ENCODE results near the gene USP8. TPM values are rescaled to one million over a fixed set of nuclear protein-coding genes. Genes with fewer than 3 reads are reported as not detected.
A peak's percentile ranks its signal among the peaks of the same experiment; 100 is the strongest.
"Not testable (repeated sequence)": the region's sequence is repeated elsewhere in the genome, so short reads cannot be mapped to it uniquely, and the experiment has no call there.

The USP8 gene
- total and polyA plus RNA-seq, 8 donors = 11.1 to 36.4 (median 24.9) TPM

- Histone ChIP-seq H3K4me3 (no peak overlapping the region), H3K36me3 (no peaks in the 10 kb centered on the region), H3K4me1 (no peaks in the 10 kb centered on the region), H3K27ac (no peak overlapping the region), H3K9me3 (no peaks in the 10 kb centered on the region), H3K27me3 (no peaks in the 10 kb centered on the region)
- intact Hi-C loops (cut with DNase I) = no loop called here
- ATAC-seq (peak in 2 of 4 donors; percentile 39 to 53), DNase-seq (no peak), FAIRE-seq (no peak)
- 40 to 42% methylated on average over 3 of the region's 3 CpGs for WGBS, 2 donors
- TF ChIP-seq CTCF (IDR thresholded peaks at IDR 0.05) = no peak
These were observed 8.3 kb upstream of the USP8 start for GRCh38 chr15:50415752-50416404.

DNA sequence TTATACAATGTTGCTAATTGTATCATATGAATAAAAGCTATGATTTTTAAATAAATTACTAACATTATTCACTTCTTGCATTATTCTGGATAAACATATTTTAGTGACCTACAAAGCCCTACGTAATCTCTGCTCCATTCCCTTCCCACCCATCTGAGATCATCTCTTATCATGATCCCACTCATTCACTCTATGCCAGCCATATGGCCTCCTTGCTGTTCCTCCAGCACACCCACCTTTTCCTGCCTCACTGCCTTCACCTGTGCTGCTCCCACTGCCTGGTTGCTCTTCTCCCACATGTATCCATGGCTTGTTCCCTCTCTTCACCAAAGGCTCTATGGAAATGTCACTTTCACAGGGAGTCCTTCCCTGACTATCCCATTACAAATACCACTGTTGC, 7.3 kb upstream of the USP8 start:
- intact Hi-C loops (cut with DNase I) = no loop called here
- Histone ChIP-seq H3K27ac (no peak overlapping the region), H3K27me3 (no peaks in the 10 kb centered on the region), H3K9me3 (no peaks in the 10 kb centered on the region), H3K4me1 (no peaks in the 10 kb centered on the region), H3K4me3 (no peak overlapping the region), H3K36me3 (no peaks in the 10 kb centered on the region)
- no peak for DNase-seq
- ATAC-seq = no peak
- 90 to 94% methylated on average over 1 of the region's 1 CpG for WGBS, 2 donors
- no peak for FAIRE-seq
- TF ChIP-seq CTCF (IDR thresholded peaks at IDR 0.05) = no peak

DNA sequence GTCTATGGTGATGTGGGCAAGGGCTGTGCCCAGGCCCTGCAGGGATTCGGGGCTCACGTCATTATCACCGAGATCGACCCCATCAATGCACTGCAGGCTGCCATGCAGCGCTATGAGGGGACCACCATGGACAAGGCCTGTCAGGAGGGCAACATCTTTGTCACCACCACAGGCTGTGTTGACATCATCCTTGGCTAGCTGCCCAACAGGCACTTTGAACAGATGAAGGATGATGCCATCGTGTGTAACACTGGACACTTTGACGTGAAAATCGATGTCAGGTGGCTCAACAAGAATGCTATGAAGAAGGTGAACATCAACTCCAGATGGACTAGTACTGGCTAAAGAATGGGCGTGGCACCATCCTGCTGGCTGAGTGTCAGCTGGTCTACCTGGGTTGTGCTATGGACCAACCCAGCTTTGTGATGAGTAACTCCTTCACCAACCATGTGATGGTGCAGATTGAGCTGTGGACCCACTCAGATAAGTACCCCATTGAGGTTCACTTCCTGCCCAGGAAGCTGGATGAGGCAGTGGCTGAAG, 6.1 kb upstream of the USP8 start:
- ATAC-seq = no peak

GRCh38 chr15:50425219-50425618, 1.0 kb downstream of the USP8 start:
- intact Hi-C loops (cut with DNase I) = no loop called here
- Histone ChIP-seq H3K4me1 (peaks cover 0 to 21% (median 0%) of the 10 kb centered on the region in 3 donors), H3K9me3 (no peaks in the 10 kb centered on the region), H3K4me3 (peak overlapping the region; percentile 53 to 77 (median 64)), H3K36me3 (no peaks in the 10 kb centered on the region), H3K27me3 (no peaks in the 10 kb centered on the region), H3K27ac (peak overlapping the region in 1 of 4 donors; percentile 93)
- TF ChIP-seq CTCF (IDR thresholded peaks at IDR 0.05) = no peak
- 3 to 5% methylated on average over 5 of the region's 5 CpGs for WGBS, 2 donors
- DNase-seq = no peak
- no peak for FAIRE-seq
- ATAC-seq = no peak

More for the DNA sequence above, 6.1 kb upstream of the USP8 start:
- FAIRE-seq = no peak
- Histone ChIP-seq H3K27me3 (no peaks in the 10 kb centered on the region), H3K4me3 (no peak overlapping the region), H3K27ac (no peak overlapping the region), H3K4me1 (no peaks in the 10 kb centered on the region), H3K36me3 (no peaks in the 10 kb centered on the region), H3K9me3 (no peaks in the 10 kb centered on the region)
- no peak for TF ChIP-seq CTCF (IDR thresholded peaks at IDR 0.05)
- no peak for DNase-seq
- 90 to 92% methylated on average over 9 of the region's 9 CpGs for WGBS, 2 donors
- intact Hi-C loops (cut with DNase I) = no loop called here

- WGBS, 2 donors = 80 to 84% methylated on average over 17 of the region's 17 CpGs
- H3K27ac ChIP-seq; H3K9me3 ChIP-seq; ATAC-seq; intact Hi-C loops (cut with DNase I); DNase-seq; H3K36me3 ChIP-seq; H3K27me3 ChIP-seq; FAIRE-seq: not testable (repeated sequence)
- Histone ChIP-seq H3K4me1 (peaks cover 0 to 26% (median 0%) of the 10 kb centered on the region in 3 donors), H3K4me3 (peak overlapping the region in 2 of 4 donors; percentile 53 to 69)
These were observed 1.6 kb downstream of the USP8 start for GRCh38 chr15:50425678-50426246.

Measured in pancreas (tissue), 10 donors.